Tibial nerve (tissue), 4 donors: ENCODE results near the gene ARID5B. TPM values are rescaled to one million over a fixed set of nuclear protein-coding genes. Genes with fewer than 3 reads are reported as not detected.

Experiments
- DNase-seq, 2 donors: peaks; one replicate each; pipeline ENCODE4 v3.0.0-alpha.2; 2019; ENCODE audit warnings: low spot score in 2 of 2
- H3K27ac ChIP-seq, 4 donors: fragments of 200-600 bp; sonication (generic) in 3 of 4; one replicate each; pipeline ENCODE4 v1.5.1; 2017 to 2019; ENCODE audit warnings: mild to moderate bottlenecking in 1 of 4
- H3K27me3 ChIP-seq, 2 donors: fragments of 200-600 bp; sonication (generic) in 1 of 2; one replicate each; pipeline versions ENCODE4 v1.5.1 to v1.6.0; 2017 to 2019
- H3K36me3 ChIP-seq, 3 donors: fragments of 200-600 bp; sonication (generic); one replicate each; pipeline ENCODE4 v1.5.1; 2018 to 2019
- H3K4me1 ChIP-seq, 4 donors: fragments of 200-600 bp; sonication (generic) in 3 of 4; one replicate each; pipeline ENCODE4 v1.5.1; 2017 to 2019
- H3K4me3 ChIP-seq, 4 donors: fragments of 200-600 bp; sonication (generic) in 3 of 4; one replicate each; pipeline ENCODE4 v1.5.1; 2017 to 2019; ENCODE audit warnings: mild to moderate bottlenecking in 1 of 4, moderate library complexity in 1 of 4
- H3K9me3 ChIP-seq, 4 donors: fragments of 200-600 bp; sonication (generic) in 3 of 4; one replicate each; pipeline ENCODE4 v1.5.1; 2017 to 2019
- EP300 ChIP-seq, 2 donors: sonication (generic); formaldehyde crosslinking; IDR thresholded peaks; one replicate each; pipeline ENCODE4 v1.6.1; 2017; ENCODE audit warnings: antibody characterized with exemption in 2 of 2, mild to moderate bottlenecking in 1 of 2
- POLR2A ChIP-seq, 2 donors: fragments of 450-650 bp; IDR thresholded peaks; one replicate each; pipeline ENCODE4 v1.6.1; 2017; ENCODE audit warnings: antibody characterized with exemption in 2 of 2, mild to moderate bottlenecking in 2 of 2, moderate library complexity in 2 of 2
- WGBS, 2 donors: methylation state at CpG; one replicate each; pipeline ENCODE4 v1.1.5; 2018; 5-methylcytosine and 5-hydroxymethylcytosine counted together
- total RNA-seq, 4 donors: library from RNA; depleted of rRNA; stranded (reverse); fragments of >200 nt; gene quantifications; one replicate each; pipeline ENCODE4 v1.1.0, GENCODE V29; 2016
- TF ChIP-seq, protein P1 (sequence below), 5 experiments: fragments of 200-600 bp in 3 of 5; fragments of 450-650 bp in 2 of 5; sonication (generic) in 3 of 5; IDR thresholded peaks; one replicate each; pipeline ENCODE4 v1.5.1; 2016 to 2019; ENCODE audit warnings: antibody characterized with exemption in 5 of 5, mild to moderate bottlenecking in 3 of 5, moderate library complexity in 2 of 5

The ARID5B gene
- total RNA-seq, 4 donors from 2014 or later = 47.4 to 82.2 (median 62.6) TPM

- no peak overlapping the region for H3K4me3 ChIP-seq
- 92 to 97% methylated on average over 8 of the region's 8 CpGs for WGBS, 2 donors
Measured at GRCh38 chr10:61869041-61869675, 32.3 kb upstream of the ARID5B start.

DNA sequence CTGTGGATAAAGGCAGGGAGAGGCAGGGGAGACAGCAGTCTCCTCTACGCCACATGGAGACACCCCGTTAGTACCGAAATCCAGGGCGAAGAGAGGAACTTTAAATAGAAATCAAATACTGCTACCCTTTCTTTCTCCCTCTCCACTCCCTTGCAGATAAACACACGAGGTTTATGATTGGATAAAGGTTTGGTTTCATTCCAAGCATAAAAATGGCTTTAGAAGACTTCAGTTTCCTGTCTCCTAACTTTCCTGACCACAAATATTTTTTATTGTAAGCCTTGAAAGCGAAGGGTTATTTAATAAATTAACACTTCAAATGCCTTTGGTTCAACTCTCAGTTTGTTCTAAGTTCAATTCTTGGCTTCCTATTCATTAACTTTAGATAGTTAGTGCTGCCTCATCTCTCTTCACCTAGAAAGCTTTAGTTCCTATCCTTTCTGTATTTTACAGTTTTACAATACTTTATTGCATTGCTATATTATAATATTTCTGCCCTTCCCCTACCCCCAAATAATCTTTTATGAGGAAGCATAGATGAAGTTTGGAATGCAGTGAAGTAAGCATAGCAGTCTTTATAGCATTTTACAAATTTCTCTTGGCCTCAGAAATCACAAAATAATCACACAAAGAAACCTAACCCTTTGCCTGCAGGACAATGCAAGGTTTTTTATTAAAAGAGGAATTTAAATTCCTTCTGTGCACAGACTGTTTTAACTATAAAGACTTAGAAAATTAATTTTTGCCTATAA, 31.5 kb upstream of the ARID5B start:
- Histone ChIP-seq H3K4me3 (no peak overlapping the region), H3K27ac (no peak overlapping the region), H3K27me3 (no peaks in the 10 kb centered on the region), H3K4me1 (peaks cover 0 to 14% (median 4%) of the 10 kb centered on the region in 4 donors), H3K9me3 (no peaks in the 10 kb centered on the region), H3K36me3 (no peaks in the 10 kb centered on the region)
- whole genome bisulfite sequencing, 2 donors = 22 to 24% methylated on average over 6 of the region's 6 CpGs
- TF ChIP-seq POLR2A (IDR thresholded peaks at IDR 0.05) (no peak), EP300 (IDR thresholded peaks at IDR 0.05) (no peak)
- TF ChIP-seq, protein P1, sequence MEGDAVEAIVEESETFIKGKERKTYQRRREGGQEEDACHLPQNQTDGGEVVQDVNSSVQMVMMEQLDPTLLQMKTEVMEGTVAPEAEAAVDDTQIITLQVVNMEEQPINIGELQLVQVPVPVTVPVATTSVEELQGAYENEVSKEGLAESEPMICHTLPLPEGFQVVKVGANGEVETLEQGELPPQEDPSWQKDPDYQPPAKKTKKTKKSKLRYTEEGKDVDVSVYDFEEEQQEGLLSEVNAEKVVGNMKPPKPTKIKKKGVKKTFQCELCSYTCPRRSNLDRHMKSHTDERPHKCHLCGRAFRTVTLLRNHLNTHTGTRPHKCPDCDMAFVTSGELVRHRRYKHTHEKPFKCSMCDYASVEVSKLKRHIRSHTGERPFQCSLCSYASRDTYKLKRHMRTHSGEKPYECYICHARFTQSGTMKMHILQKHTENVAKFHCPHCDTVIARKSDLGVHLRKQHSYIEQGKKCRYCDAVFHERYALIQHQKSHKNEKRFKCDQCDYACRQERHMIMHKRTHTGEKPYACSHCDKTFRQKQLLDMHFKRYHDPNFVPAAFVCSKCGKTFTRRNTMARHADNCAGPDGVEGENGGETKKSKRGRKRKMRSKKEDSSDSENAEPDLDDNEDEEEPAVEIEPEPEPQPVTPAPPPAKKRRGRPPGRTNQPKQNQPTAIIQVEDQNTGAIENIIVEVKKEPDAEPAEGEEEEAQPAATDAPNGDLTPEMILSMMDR (IDR thresholded peaks at IDR 0.05) = no peak
- no peak for DNase-seq

More at GRCh38 chr10:61869041-61869675, 32.3 kb upstream of the ARID5B start:
- DNase-seq = no peak
- TF ChIP-seq EP300 (IDR thresholded peaks at IDR 0.05) = no peak
- TF ChIP-seq, protein P1 (IDR thresholded peaks at IDR 0.05) = no peak
- TF ChIP-seq POLR2A (IDR thresholded peaks at IDR 0.05) = no peak
- Histone ChIP-seq H3K27ac (no peak overlapping the region), H3K27me3 (no peaks in the 10 kb centered on the region), H3K9me3 (no peaks in the 10 kb centered on the region), H3K36me3 (no peaks in the 10 kb centered on the region), H3K4me1 (peaks cover 0 to 14% (median 4%) of the 10 kb centered on the region in 4 donors)

- Histone ChIP-seq H3K36me3 (no peaks in the 10 kb centered on the region), H3K4me1 (peaks cover 0 to 14% (median 4%) of the 10 kb centered on the region in 4 donors), H3K9me3 (no peaks in the 10 kb centered on the region), H3K27ac (peak overlapping the region in 1 of 4 donors; percentile 8), H3K27me3 (no peaks in the 10 kb centered on the region), H3K4me3 (no peak overlapping the region)
- DNase-seq = no peak
- WGBS, 2 donors = 44 to 50% methylated on average over 3 of the region's 3 CpGs
- TF ChIP-seq, protein P1 (IDR thresholded peaks at IDR 0.05) = no peak
- TF ChIP-seq POLR2A (IDR thresholded peaks at IDR 0.05) (no peak), EP300 (IDR thresholded peaks at IDR 0.05) (no peak)
Measured at GRCh38 chr10:61870526-61870895, 31.0 kb upstream of the ARID5B start.

- H3K9me3 ChIP-seq = no peaks in the 10 kb centered on the region
- no peak for DNase-seq
- WGBS, 2 donors = 92 to 96% methylated on average over 6 of the region's 6 CpGs
- H3K27me3 ChIP-seq = no peaks in the 10 kb centered on the region
- H3K36me3 ChIP-seq = no peaks in the 10 kb centered on the region
- no peak overlapping the region for H3K4me3 ChIP-seq
- H3K27ac ChIP-seq = no peak overlapping the region
- TF ChIP-seq EP300 (IDR thresholded peaks at IDR 0.05) (no peak), POLR2A (IDR thresholded peaks at IDR 0.05) (no peak)
- TF ChIP-seq, protein P1 (IDR thresholded peaks at IDR 0.05) = no peak
- H3K4me1 ChIP-seq = peaks cover 0 to 14% (median 4%) of the 10 kb centered on the region in 4 donors
Measured at GRCh38 chr10:61871487-61871886, 30.0 kb upstream of the ARID5B start.
